ENCODE measurements around the gene TRABD2A. TPM values are rescaled to one million over a fixed set of nuclear protein-coding genes. Genes with fewer than 3 reads are reported as not detected.

Gene TRABD2A
- total RNA-seq, 1 experiment from 2014 or later = 0.68 TPM

- Mint-ChIP-seq H3K27me3 (ENCODE audit: unreplicated experiment) (no peaks in the 10 kb centered on the region), H3K4me3 (ENCODE audit: low read depth, unreplicated experiment) (no peak overlapping the region), H3K36me3 (ENCODE audit: insufficient read depth, unreplicated experiment) (no peaks in the 10 kb centered on the region), H3K9me3 (ENCODE audit: low read depth, unreplicated experiment) (no peaks in the 10 kb centered on the region), H3K4me1 (ENCODE audit: low read depth, unreplicated experiment) (no peaks in the 10 kb centered on the region), H3K27ac (ENCODE audit: unreplicated experiment) (no peak overlapping the region)
- DNase-seq = no peak
- CTCF ChIA-PET = no interaction called here
- no peak for TF ChIP-seq CTCF (IDR thresholded peaks at IDR 0.05; ENCODE audit: unreplicated experiment)
- no TSS peak for BruUV-seq (replicated peaks)
- intact Hi-C loops (cut with micrococcal nuclease; ENCODE audit: unreplicated experiment) = no loop called here
Measured at GRCh38 chr2:84830758-84831500, 50.0 kb downstream of the TRABD2A start.

GRCh38 chr2:84830095-84830494 lies 50.8 kb downstream of the TRABD2A start:
- H3K27ac Mint-ChIP-seq (ENCODE audit: unreplicated experiment) = no peak overlapping the region
- no peaks in the 10 kb centered on the region for H3K4me1 Mint-ChIP-seq (ENCODE audit: low read depth, unreplicated experiment)
- H3K36me3 Mint-ChIP-seq (ENCODE audit: insufficient read depth, unreplicated experiment) = no peaks in the 10 kb centered on the region
- intact Hi-C loops (cut with micrococcal nuclease; ENCODE audit: unreplicated experiment) = no loop called here
- BruUV-seq (replicated peaks) = no TSS peak
- no peaks in the 10 kb centered on the region for H3K9me3 Mint-ChIP-seq (ENCODE audit: low read depth, unreplicated experiment)
- no peak for DNase-seq
- no peak for TF ChIP-seq CTCF (IDR thresholded peaks at IDR 0.05; ENCODE audit: unreplicated experiment)
- H3K4me3 Mint-ChIP-seq (ENCODE audit: low read depth, unreplicated experiment) = no peak overlapping the region
- no peaks in the 10 kb centered on the region for H3K27me3 Mint-ChIP-seq (ENCODE audit: unreplicated experiment)
- CTCF ChIA-PET = no interaction called here

GRCh38 chr2:84829693-84830092 lies 51.2 kb downstream of the TRABD2A start:
- H3K9me3 Mint-ChIP-seq (ENCODE audit: low read depth, unreplicated experiment) = no peaks in the 10 kb centered on the region
- H3K27me3 Mint-ChIP-seq (ENCODE audit: unreplicated experiment) = no peaks in the 10 kb centered on the region
- intact Hi-C loops (cut with micrococcal nuclease; ENCODE audit: unreplicated experiment) = no loop called here
- H3K36me3 Mint-ChIP-seq (ENCODE audit: insufficient read depth, unreplicated experiment) = no peaks in the 10 kb centered on the region
- BruUV-seq (replicated peaks) = no TSS peak
- no peaks in the 10 kb centered on the region for H3K4me1 Mint-ChIP-seq (ENCODE audit: low read depth, unreplicated experiment)
- CTCF ChIA-PET = no interaction called here
- no peak overlapping the region for H3K27ac Mint-ChIP-seq (ENCODE audit: unreplicated experiment)
- no peak for DNase-seq
- H3K4me3 Mint-ChIP-seq (ENCODE audit: low read depth, unreplicated experiment) = no peak overlapping the region
- no peak for TF ChIP-seq CTCF (IDR thresholded peaks at IDR 0.05; ENCODE audit: unreplicated experiment)

- no TSS peak for BruUV-seq (replicated peaks)
Measured at GRCh38 chr2:84827978-84828575, 52.8 kb downstream of the TRABD2A start.

More at GRCh38 chr2:84827978-84828575, 52.8 kb downstream of the TRABD2A start:
- Mint-ChIP-seq H3K27ac (ENCODE audit: unreplicated experiment) (no peak overlapping the region), H3K4me1 (ENCODE audit: low read depth, unreplicated experiment) (no peaks in the 10 kb centered on the region), H3K27me3 (ENCODE audit: unreplicated experiment) (no peaks in the 10 kb centered on the region), H3K4me3 (ENCODE audit: low read depth, unreplicated experiment) (no peak overlapping the region), H3K36me3 (ENCODE audit: insufficient read depth, unreplicated experiment) (no peaks in the 10 kb centered on the region), H3K9me3 (ENCODE audit: low read depth, unreplicated experiment) (no peaks in the 10 kb centered on the region)
- CTCF ChIA-PET = no interaction called here
- TF ChIP-seq CTCF (IDR thresholded peaks at IDR 0.05; ENCODE audit: unreplicated experiment) = no peak
- intact Hi-C loops (cut with micrococcal nuclease; ENCODE audit: unreplicated experiment) = no loop called here
- no peak for DNase-seq
